Mucosa of stomach (tissue), 1 donor: Measurements from ENCODE around the gene IRF7.
"Not testable (repeated sequence)": the region's sequence is repeated elsewhere in the genome, so short reads cannot be mapped to it uniquely, and the experiment has no call there.

Source experiments
- H3K27me3 ChIP-seq: one replicate; pipeline ENCODE4 v1.7.0; 2013; ENCODE audit warnings: mild to moderate bottlenecking, low read length; ENCODE audit not compliant: control insufficient read depth, insufficient read depth
- H3K36me3 ChIP-seq: one replicate; pipeline ENCODE4 v1.7.0; 2013; ENCODE audit warnings: low read length; ENCODE audit not compliant: control insufficient read depth, insufficient read depth
- H3K4me1 ChIP-seq: one replicate; pipeline ENCODE4 v1.7.0; 2013; ENCODE audit warnings: mild to moderate bottlenecking, low read length; ENCODE audit not compliant: control insufficient read depth, insufficient read depth
- H3K4me3 ChIP-seq: one replicate; pipeline ENCODE4 v1.7.0; 2013; ENCODE audit warnings: low read length
- H3K9ac ChIP-seq: one replicate; pipeline ENCODE4 v1.7.0; 2013; ENCODE audit warnings: mild to moderate bottlenecking, low read length, moderate library complexity
- H3K9me3 ChIP-seq: one replicate; pipeline ENCODE4 v1.7.0; 2013; ENCODE audit warnings: mild to moderate bottlenecking, low read length, moderate library complexity; ENCODE audit not compliant: control insufficient read depth
- donor health status: Pancreatic carcinoma.

The IRF7 gene

DNA sequence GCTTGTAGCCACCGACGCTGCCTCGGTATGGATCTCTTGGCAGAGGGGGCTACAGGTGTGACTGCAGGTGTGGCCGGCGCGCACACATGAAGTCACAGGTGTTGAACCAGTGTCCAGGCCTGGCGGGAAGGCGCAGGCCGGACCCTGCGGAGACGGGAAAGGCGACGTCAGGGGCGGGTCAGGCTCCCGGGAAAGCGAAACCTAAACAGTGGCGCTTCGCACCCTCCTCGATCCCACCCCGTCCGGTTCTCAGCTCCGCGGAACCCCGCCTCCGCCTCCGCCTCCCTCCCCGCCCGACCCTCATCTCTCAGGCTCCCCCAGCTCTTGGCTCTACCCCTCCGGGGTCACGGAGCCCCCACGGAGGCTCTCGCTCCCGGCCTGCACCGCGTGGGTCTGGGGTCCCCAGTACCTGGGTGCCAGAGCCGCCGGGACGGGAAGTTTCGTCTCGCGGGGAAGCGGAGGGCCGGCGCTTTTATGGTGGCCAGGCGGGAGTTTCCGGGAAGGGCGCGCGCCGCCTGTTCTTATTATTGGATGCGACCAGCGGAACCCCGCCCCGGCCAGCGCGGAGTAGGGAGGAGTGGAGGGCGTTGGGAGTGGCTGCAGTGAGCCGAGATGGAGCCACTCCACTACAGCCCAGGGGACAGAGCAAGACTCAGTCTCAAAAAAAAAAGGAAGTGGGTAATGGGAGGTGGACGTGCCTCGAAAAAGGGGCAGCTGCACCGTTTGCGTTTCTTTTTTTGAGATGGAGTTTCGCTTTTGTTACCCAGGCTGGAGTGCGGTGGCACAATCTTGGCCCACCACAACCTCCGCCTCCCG lies at the start of gene IRF7:
Gene IRF7 (minus strand): TSS at position 447 of the 816 bp plus-strand sequence. CDS start 586 bp downstream, outside the sequence.
- H3K36me3 ChIP-seq, result peaks cover 12% of the 10 kb centered on the region

GRCh38 chr11:665062-665703 lies 49.4 kb upstream of the IRF7 start:
- Histone ChIP-seq H3K9ac (no peak overlapping the region), H3K27me3 (no peaks in the 10 kb centered on the region), H3K4me1 (no peaks in the 10 kb centered on the region), H3K9me3 (no peaks in the 10 kb centered on the region), H3K36me3 (no peaks in the 10 kb centered on the region), H3K4me3 (no peak overlapping the region)

More for the DNA sequence above, at the start of gene IRF7:
- no peaks in the 10 kb centered on the region for H3K9me3 ChIP-seq
- peaks cover 40% of the 10 kb centered on the region for H3K4me1 ChIP-seq
- H3K27me3 ChIP-seq, result no peaks in the 10 kb centered on the region
- H3K9ac ChIP-seq, result peak within 1 kb of the TSS; percentile 81
- peak within 1 kb of the TSS; percentile 21 for H3K4me3 ChIP-seq

DNA sequence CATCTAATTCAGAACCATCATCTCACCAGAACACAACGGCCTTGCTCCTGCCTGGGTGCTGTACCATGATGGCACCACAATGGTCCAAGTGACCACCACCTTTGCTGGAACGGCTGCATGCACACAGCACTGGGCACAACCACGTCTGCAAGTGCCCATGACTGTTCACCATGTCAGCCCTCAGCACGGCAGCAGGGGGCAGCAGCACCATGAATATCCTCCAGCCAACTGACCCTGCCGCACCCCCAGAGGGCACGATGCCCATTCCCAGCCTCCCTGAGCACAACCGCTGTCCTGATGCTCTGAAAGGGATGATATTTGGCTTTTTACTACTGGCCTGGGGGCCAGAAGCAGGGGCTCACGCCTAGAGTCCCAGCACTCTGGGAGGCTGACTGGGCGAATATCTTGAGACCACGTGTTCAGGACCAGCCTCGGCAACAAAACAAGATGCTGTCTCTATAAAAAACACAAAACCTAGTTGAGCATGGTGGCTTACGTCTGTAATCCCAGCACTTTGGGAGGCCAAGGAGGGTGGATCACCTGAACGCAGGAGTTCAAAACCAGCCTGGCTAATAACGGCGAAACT lies 47.0 kb upstream of the IRF7 start:
- Histone ChIP-seq H3K4me1 (peaks cover 5% of the 10 kb centered on the region), H3K4me3 (no peak overlapping the region), H3K9me3 (no peaks in the 10 kb centered on the region), H3K36me3 (no peaks in the 10 kb centered on the region), H3K9ac (no peak overlapping the region), H3K27me3 (no peaks in the 10 kb centered on the region)

GRCh38 chr11:660681-661444 lies 45.1 kb upstream of the IRF7 start:
- no peak overlapping the region for H3K9ac ChIP-seq
- H3K4me1 ChIP-seq, result peaks cover 5% of the 10 kb centered on the region
- no peaks in the 10 kb centered on the region for H3K27me3 ChIP-seq
- no peaks in the 10 kb centered on the region for H3K36me3 ChIP-seq
- H3K4me3 ChIP-seq, result no peak overlapping the region
- H3K9me3 ChIP-seq, result no peaks in the 10 kb centered on the region

DNA sequence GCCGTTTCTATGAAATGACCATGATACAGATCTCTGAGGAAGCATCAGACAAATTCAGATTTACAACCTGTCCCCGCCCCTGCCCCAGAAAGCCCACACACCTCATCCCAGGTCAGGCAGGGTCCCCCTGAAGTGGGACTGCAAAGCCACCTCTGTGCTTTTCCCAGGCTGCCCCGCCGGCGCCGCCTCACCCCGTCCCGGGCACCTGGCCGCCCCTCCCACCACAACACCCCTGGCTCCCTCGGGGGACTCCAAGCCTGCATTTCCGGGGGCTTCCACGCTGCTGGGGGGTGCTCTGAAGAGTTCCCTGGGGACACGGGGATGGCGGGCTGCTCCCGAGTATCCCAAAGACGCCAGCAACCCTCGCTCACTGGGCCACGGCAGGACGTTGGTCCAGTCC lies 44.5 kb upstream of the IRF7 start:
- no peaks in the 10 kb centered on the region for H3K9me3 ChIP-seq
- H3K4me1 ChIP-seq, result peaks cover 7% of the 10 kb centered on the region
- H3K4me3 ChIP-seq, result no peak overlapping the region
- H3K36me3 ChIP-seq, result no peaks in the 10 kb centered on the region
- H3K9ac ChIP-seq, result no peak overlapping the region
- H3K27me3 ChIP-seq, result no peaks in the 10 kb centered on the region

DNA sequence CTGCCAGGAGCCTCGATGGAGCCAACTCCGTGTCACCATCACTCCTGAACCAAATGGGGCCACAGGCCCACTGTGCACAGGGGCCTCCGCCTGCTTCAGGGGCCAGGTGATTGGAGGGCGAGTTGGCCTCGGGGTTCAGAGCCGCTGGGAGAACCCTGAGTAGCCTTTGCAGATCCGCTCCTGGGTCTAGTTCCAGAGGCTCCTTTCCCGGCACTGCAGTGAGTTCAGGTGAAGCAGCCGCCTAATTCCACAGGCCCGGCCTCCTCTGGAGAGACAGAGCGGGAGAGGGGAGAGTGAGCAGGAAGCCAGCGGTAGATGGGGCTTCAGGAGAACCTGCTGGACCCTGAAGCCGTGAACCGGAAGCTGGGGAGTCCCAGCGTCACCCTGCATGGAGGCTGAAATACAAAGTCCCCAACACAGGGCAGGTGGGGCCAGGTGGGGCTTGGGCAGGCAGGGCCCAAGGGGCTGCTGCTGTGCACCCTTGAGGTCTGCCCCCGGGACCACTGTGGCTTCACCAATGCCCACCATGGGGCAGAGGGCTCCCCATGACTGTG lies 43.9 kb upstream of the IRF7 start:
- Histone ChIP-seq H3K4me1 (peaks cover 14% of the 10 kb centered on the region), H3K36me3 (no peaks in the 10 kb centered on the region), H3K27me3 (no peaks in the 10 kb centered on the region), H3K4me3 (no peak overlapping the region), H3K9ac (no peak overlapping the region), H3K9me3 (no peaks in the 10 kb centered on the region)

GRCh38 chr11:657691-658126 lies 42.0 kb upstream of the IRF7 start:
- peaks cover 16% of the 10 kb centered on the region for H3K4me1 ChIP-seq
- no peak overlapping the region for H3K4me3 ChIP-seq

DNA sequence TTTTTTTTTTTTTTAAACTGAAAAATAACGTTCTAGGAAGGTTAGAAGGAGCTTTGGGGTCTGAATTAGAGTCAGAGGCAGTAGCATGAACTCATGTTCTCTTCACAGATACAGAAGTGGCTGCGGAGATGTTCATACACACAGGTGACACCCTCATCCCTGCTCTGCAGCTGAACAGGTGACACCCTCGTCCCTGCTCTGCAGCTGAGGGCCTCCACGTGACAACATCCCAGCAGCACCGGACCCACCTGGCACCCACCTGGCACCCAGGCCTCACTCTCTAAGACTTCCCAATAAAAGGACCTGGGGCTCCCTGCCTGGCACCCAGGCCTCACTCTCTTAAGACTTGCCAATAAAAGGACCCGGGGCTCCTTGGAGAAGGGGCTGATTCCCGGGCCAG lies 41.1 kb upstream of the IRF7 start:
- Histone ChIP-seq H3K9ac (no peak overlapping the region), H3K36me3 (peaks cover 4% of the 10 kb centered on the region), H3K4me1 (peaks cover 16% of the 10 kb centered on the region), H3K4me3 (no peak overlapping the region), H3K9me3 (no peaks in the 10 kb centered on the region), H3K27me3 (no peaks in the 10 kb centered on the region)

More at GRCh38 chr11:657691-658126, 42.0 kb upstream of the IRF7 start:
- Histone ChIP-seq H3K9me3 (no peaks in the 10 kb centered on the region), H3K36me3 (peaks cover 4% of the 10 kb centered on the region), H3K27me3 (no peaks in the 10 kb centered on the region), H3K9ac (no peak overlapping the region)

DNA sequence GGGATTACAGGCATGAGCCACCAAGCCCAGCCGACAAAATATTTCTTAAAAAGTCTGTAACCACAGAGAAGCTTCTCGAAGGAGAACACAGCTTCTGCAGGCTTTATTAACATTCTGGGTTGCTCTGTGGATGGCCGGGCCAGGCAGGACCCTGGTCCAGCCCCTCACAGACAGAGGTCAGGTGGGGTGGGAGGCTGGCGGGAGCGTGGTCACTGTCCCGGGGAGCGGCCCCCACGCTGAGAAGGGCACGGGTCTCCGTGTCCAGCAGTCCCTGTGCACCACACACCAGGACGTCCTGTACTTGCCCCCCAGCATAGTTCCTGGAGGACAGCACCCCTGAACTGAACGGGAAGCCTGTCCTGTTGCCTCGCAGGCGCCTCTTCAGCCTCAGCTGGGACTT lies 40.7 kb upstream of the IRF7 start:
- Histone ChIP-seq H3K27me3 (no peaks in the 10 kb centered on the region), H3K9ac (no peak overlapping the region), H3K9me3 (no peaks in the 10 kb centered on the region), H3K4me1 (peaks cover 16% of the 10 kb centered on the region), H3K36me3 (peaks cover 4% of the 10 kb centered on the region), H3K4me3 (no peak overlapping the region)

- H3K36me3 ChIP-seq, result peaks cover 4% of the 10 kb centered on the region
- H3K4me1 ChIP-seq, result peaks cover 16% of the 10 kb centered on the region
- H3K4me3 ChIP-seq, result no peak overlapping the region
- H3K27me3 ChIP-seq, result no peaks in the 10 kb centered on the region
- no peak overlapping the region for H3K9ac ChIP-seq
- no peaks in the 10 kb centered on the region for H3K9me3 ChIP-seq
Measured at GRCh38 chr11:655036-655726, 39.4 kb upstream of the IRF7 start.

DNA sequence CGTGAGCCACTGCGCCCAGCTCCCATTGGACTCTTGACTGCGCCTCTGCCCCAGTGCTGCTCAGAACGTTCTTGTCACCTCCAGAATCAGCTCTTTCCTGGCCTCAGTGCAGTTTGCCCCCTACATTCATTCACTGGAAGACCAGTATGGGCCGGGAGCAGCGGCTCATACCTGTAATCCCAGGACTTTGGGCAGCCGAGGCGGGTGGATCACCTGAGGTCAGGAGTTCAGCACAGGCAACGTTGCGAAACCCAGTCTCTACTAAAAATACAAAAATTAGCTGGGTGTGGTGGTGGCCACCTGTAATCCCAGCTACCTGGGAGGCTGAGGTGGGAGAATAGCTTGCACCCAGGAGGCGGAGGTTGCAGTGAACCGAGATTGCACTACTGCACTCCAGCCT lies 38.7 kb upstream of the IRF7 start:
- peaks cover 16% of the 10 kb centered on the region for H3K4me1 ChIP-seq
- not testable (repeated sequence) for H3K4me3 ChIP-seq, H3K9ac ChIP-seq, H3K27me3 ChIP-seq, H3K36me3 ChIP-seq, H3K9me3 ChIP-seq
